H1 (cell line): ENCODE measurements around the gene RARA. TPM values are rescaled to one million over a fixed set of nuclear protein-coding genes. Genes with fewer than 3 reads are reported as not detected.
A peak's percentile ranks its signal among the peaks of the same experiment; 100 is the strongest.

Experiments
- CTCF ChIA-PET: fragments of 300-600 bp; sonication (Branson Sonifier 250); formaldehyde crosslinking; loops from one replicate; lab custom pipeline; 2021; ENCODE audit not compliant: partially characterized antibody; lab: Charles Lee
- POLR2A ChIA-PET: fragments of 300-600 bp; sonication (Branson Sonifier 250); formaldehyde crosslinking; loops from one replicate; lab custom pipeline; 2021; ENCODE audit warnings: inconsistent platforms; ENCODE audit not compliant: partially characterized antibody; lab: Charles Lee
- DNase-seq, 2 experiments: peaks; one replicate each; pipeline versions ENCODE4 v3.0.0 to v3.0.0-alpha.2; 2010 to 2022; ENCODE audit warnings: low spot score in 2 of 2, low read depth in 1 of 2, mixed read lengths in 1 of 2
- FAIRE-seq: peaks from 2 replicates; lab custom pipeline; 2011; peaks lifted over from hg19 to GRCh38; lab: Jason Lieb, UNC
- H2AFZ ChIP-seq: 2 replicates; pipeline ENCODE4 v1.8.1; 2012; ENCODE audit warnings: low read length, inconsistent platforms
- H2AK5ac ChIP-seq: 2 replicates; pipeline ENCODE4 v1.6.1; 2013; ENCODE audit warnings: low read depth, low read length
- H2BK120ac ChIP-seq: replicated peaks from 2 replicates; pipeline ENCODE3; 2013; ENCODE audit warnings: low read depth, low read length, inconsistent platforms
- H2BK12ac ChIP-seq: 2 replicates; pipeline ENCODE4 v1.6.1; 2013; ENCODE audit warnings: low read depth, low read length
- H2BK15ac ChIP-seq: 2 replicates; pipeline ENCODE4 v1.6.1; 2013; ENCODE audit warnings: low read length
- H2BK20ac ChIP-seq: 2 replicates; pipeline ENCODE4 v1.6.1; 2013; ENCODE audit warnings: low read length
- H2BK5ac ChIP-seq: 2 replicates; pipeline ENCODE4 v1.6.1; 2013; ENCODE audit warnings: low read depth, low read length
- H3K14ac ChIP-seq: 2 replicates; pipeline ENCODE4 v1.6.1; 2013; ENCODE audit warnings: inconsistent platforms; ENCODE audit not compliant: insufficient read length
- H3K18ac ChIP-seq: 2 replicates; pipeline ENCODE4 v1.6.1; 2013; ENCODE audit warnings: low read length; ENCODE audit errors: extremely low read depth
- H3K23ac ChIP-seq: 2 replicates; pipeline ENCODE4 v1.6.1; 2013; ENCODE audit warnings: inconsistent platforms; ENCODE audit not compliant: insufficient read length
- H3K23me2 ChIP-seq: 2 replicates; pipeline ENCODE4 v1.6.1; 2013; ENCODE audit warnings: low read depth, low read length
- H3K27ac ChIP-seq: 2 replicates; pipeline ENCODE4 v1.6.1; 2011; ENCODE audit warnings: low read depth, low read length, inconsistent platforms
- H3K27me3 ChIP-seq, 4 experiments: replicated peaks in 1 of 4; 1 replicate in 1 of 4; 2 replicates in 3 of 4; pipeline versions ENCODE4 v1.6.1 to v1.8.1; 2011 to 2013; ENCODE audit warnings: low read length in 3 of 4, mild to moderate bottlenecking in 3 of 4, inconsistent platforms in 2 of 4, mixed read lengths in 2 of 4, moderate library complexity in 1 of 4; ENCODE audit not compliant: control insufficient read depth in 3 of 4, insufficient read depth in 3 of 4; ENCODE audit errors: extremely low read depth in 1 of 4
- H3K36me3 ChIP-seq, 4 experiments: 2 replicates each; pipeline versions ENCODE4 v1.6.1 to v1.8.1; 2011 to 2013; ENCODE audit warnings: mild to moderate bottlenecking in 4 of 4, low read length in 3 of 4, moderate library complexity in 2 of 4, control low read depth in 1 of 4, inconsistent platforms in 1 of 4; ENCODE audit not compliant: insufficient read depth in 4 of 4, control insufficient read depth in 2 of 4
- H3K4ac ChIP-seq: replicated peaks from 2 replicates; pipeline ENCODE3; 2013; ENCODE audit warnings: low read length, low read depth, mixed read lengths, inconsistent platforms; ENCODE audit not compliant: insufficient read length
- H3K4me1 ChIP-seq, 4 experiments: replicated peaks in 1 of 4; 1 replicate in 1 of 4; 2 replicates in 3 of 4; pipeline versions ENCODE4 v1.6.1 to v1.8.1; 2011 to 2013; ENCODE audit warnings: low read length in 3 of 4, inconsistent platforms in 2 of 4, mixed read lengths in 1 of 4; ENCODE audit not compliant: insufficient read depth in 4 of 4, control insufficient read depth in 3 of 4
- H3K4me2 ChIP-seq, 2 experiments: 2 replicates each; pipeline versions ENCODE4 v1.6.1 to v1.8.1; 2011 to 2013; ENCODE audit warnings: low read depth in 2 of 2, low read length in 2 of 2, control low read depth in 1 of 2, inconsistent platforms in 1 of 2, mild to moderate bottlenecking in 1 of 2; ENCODE audit not compliant: insufficient read depth in 1 of 2
- H3K4me3 ChIP-seq, 4 experiments: fragments of 200-600, 300-600 bp in 1 of 4; sonication (generic), shearing (Covaris generic), sonication (Bioruptor Twin) in 1 of 4; 2 replicates each; pipeline versions ENCODE4 v1.5.1 to v1.8.1; 2011 to 2016; ENCODE audit warnings: low read length in 4 of 4, low read depth in 3 of 4, control low read depth in 2 of 4, inconsistent platforms in 2 of 4, mild to moderate bottlenecking in 2 of 4, mixed read lengths in 1 of 4, moderate library complexity in 1 of 4; ENCODE audit not compliant: insufficient read depth in 2 of 4; ENCODE audit errors: extremely low read depth in 1 of 4
- H3K56ac ChIP-seq: replicated peaks from 2 replicates; pipeline ENCODE3; 2013; ENCODE audit warnings: low read depth, mild to moderate bottlenecking, mixed read lengths, low read length, inconsistent platforms; ENCODE audit not compliant: insufficient read length
- H3K79me1 ChIP-seq: 2 replicates; pipeline ENCODE4 v1.6.1; 2013; ENCODE audit warnings: low read depth, low read length, control low read depth
- H3K79me2 ChIP-seq, 2 experiments: 2 replicates each; pipeline versions ENCODE4 v1.6.1 to v1.8.1; 2012 to 2013; ENCODE audit warnings: low read length in 2 of 2, mild to moderate bottlenecking in 2 of 2, inconsistent platforms in 1 of 2; ENCODE audit not compliant: insufficient read depth in 2 of 2, control insufficient read depth in 1 of 2
- H3K9ac ChIP-seq, 4 experiments: replicated peaks in 1 of 4; 1 replicate in 1 of 4; 2 replicates in 3 of 4; pipeline versions ENCODE4 v1.6.1 to v1.8.1; 2011 to 2013; ENCODE audit warnings: low read depth in 3 of 4, low read length in 3 of 4, control low read depth in 2 of 4, mild to moderate bottlenecking in 2 of 4, moderate library complexity in 2 of 4, inconsistent platforms in 1 of 4; ENCODE audit errors: extremely low read depth in 1 of 4
- H3K9me3 ChIP-seq, 2 experiments: 2 replicates each; pipeline versions ENCODE4 v1.6.1 to v1.8.1; 2012 to 2013; ENCODE audit warnings: mild to moderate bottlenecking in 2 of 2, moderate library complexity in 2 of 2, control low read depth in 1 of 2, inconsistent platforms in 1 of 2, low read depth in 1 of 2, low read length in 1 of 2, mixed read lengths in 1 of 2; ENCODE audit not compliant: insufficient read depth in 2 of 2
- H4K20me1 ChIP-seq, 2 experiments: replicated peaks in 1 of 2; 2 replicates each; pipeline versions ENCODE3 to v1.8.1; 2011 to 2013; ENCODE audit warnings: inconsistent platforms in 2 of 2, low read length in 2 of 2, mild to moderate bottlenecking in 1 of 2; ENCODE audit not compliant: insufficient read depth in 2 of 2, control insufficient read depth in 1 of 2
- H4K5ac ChIP-seq: 2 replicates; pipeline ENCODE4 v1.6.1; 2013; ENCODE audit warnings: low read length, low read depth, mixed read lengths, inconsistent platforms; ENCODE audit not compliant: insufficient read length
- H4K8ac ChIP-seq: 2 replicates; pipeline ENCODE4 v1.8.0; 2013; ENCODE audit warnings: mild to moderate bottlenecking, moderate library complexity, low read length, inconsistent platforms; ENCODE audit not compliant: insufficient read depth; ENCODE audit errors: extremely low read depth
- H4K91ac ChIP-seq: replicated peaks from 2 replicates; pipeline ENCODE3; 2013; ENCODE audit warnings: low read length, mixed read lengths, inconsistent platforms; ENCODE audit not compliant: insufficient read length
- CREB1 ChIP-seq: IDR thresholded peaks from 2 replicates; pipeline ENCODE4 v1.6.1; 2012; ENCODE audit warnings: inconsistent platforms
- EP300 ChIP-seq, 2 experiments: IDR thresholded peaks; 1 replicate in 1 of 2; 2 replicates in 1 of 2; pipeline ENCODE4 v1.6.1; 2011 to 2012; ENCODE audit warnings: low read depth in 2 of 2, low read length in 2 of 2, mild to moderate bottlenecking in 2 of 2, borderline replicate concordance in 1 of 2, inconsistent platforms in 1 of 2, moderate library complexity in 1 of 2
- MAFK ChIP-seq: IDR thresholded peaks from 2 replicates; pipeline ENCODE4 v1.6.1; 2012; ENCODE audit warnings: low read depth, mild to moderate bottlenecking, improper control_type of control experiment, low read length
- POLR2AphosphoS5 ChIP-seq: IDR thresholded peaks from 2 replicates; pipeline ENCODE4 v1.6.1; 2011; ENCODE audit warnings: low read depth, low read length
- WGBS, 2 experiments: shearing (Covaris generic) in 1 of 2; methylation state at CpG; one replicate each; pipeline versions ENCODE4 v1.1.6 to v1.1.7; 2013 to 2015; ENCODE audit warnings: low lambda C conversion rate in 2 of 2, mixed read lengths in 2 of 2, inconsistent platforms in 1 of 2, low coverage in 1 of 2, missing lambda C conversion rate in 1 of 2; ENCODE audit not compliant: insufficient replicate concordance in 2 of 2, insufficient coverage in 1 of 2, insufficient read length in 1 of 2; ENCODE audit errors: extremely low coverage in 1 of 2, missing lambda C conversion rate in 1 of 2; 5-methylcytosine and 5-hydroxymethylcytosine counted together
- polyA plus RNA-seq, 7 experiments: library from polyadenylated mRNA; depleted of rRNA in 3 of 7; stranded (reverse) in 5 of 7; unstranded in 2 of 7; fragments of >200 nt in 5 of 7; fragments of 200-250 nt in 2 of 7; gene quantifications; 1 replicate in 5 of 7; 2 replicates in 1 of 7; 4 replicates in 1 of 7; pipeline versions ENCODE4 v1.2.1 to v1.2.3, GENCODE V29; 2011 to 2013; ENCODE audit warnings: missing spikeins in 2 of 7, mixed read lengths in 2 of 7
- total RNA-seq: library from RNA; stranded (reverse); fragmentation: NEBNext Ultra II Directional; extraction: Animal tissue kit (Norgen Biotek cat#: 25700); gene quantifications from 2 replicates; pipeline ENCODE4 v1.2.1, GENCODE V29; 2021

RARA gene
- total and polyA plus RNA-seq, 2 of the 8 experiments (the other 6 are each of a cell fraction or from before 2014, with no cell fraction given): 4.4 to 16.5 TPM

DNA sequence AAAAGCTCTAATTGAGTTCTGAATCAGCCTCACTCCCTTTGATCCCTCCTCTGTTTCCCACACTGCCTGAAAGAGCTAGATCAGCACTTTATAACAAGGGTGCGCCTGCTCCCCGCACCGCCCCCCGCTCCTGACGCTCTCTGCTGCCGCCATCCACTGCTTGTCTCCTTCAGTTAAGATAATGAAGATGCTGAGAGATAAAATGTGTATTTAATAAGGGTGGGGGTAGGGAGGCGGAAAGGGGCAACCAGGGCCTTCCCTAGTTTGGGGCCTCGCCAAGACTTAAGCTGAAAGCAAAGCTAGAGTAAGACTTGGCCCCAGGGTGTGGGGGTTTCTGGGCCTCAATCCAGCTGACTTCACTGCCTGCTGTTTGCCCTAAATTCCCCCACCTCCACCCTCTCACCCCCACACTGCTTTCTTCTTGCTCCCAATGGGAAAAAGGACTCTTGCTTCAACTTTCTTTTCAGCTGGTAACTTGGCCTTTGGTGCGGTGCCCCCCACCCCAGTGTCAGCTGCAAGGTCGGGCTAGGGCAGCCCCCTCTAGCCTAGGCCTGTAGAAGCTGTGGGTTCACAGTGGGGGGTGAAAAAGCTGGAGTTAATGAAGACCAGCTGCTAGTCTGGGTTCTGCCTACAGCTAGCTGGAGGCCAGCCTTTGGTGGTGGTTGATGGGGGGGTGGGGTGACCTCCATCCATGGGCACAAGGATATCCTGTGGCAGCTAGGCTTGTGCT is 1.8 kb upstream of the RARA start:
- H3K36me3 ChIP-seq: peaks cover 9 to 22% (median 21%) of the 10 kb centered on the region in 4 experiments
- H2BK20ac ChIP-seq: no peak overlapping the region
- peak overlapping the region in 2 of 4 experiments; percentile 12 to 29; a peak in 2 of 8 replicates for H3K4me3 ChIP-seq
- no peak overlapping the region for H2BK12ac ChIP-seq
- H3K18ac ChIP-seq: peak overlapping the region; percentile 19; the same call in 1 of the 2 replicates
- peak overlapping the region; percentile 44 to 45 for H3K4me2 ChIP-seq
- no peaks in the 10 kb centered on the region for H3K79me1 ChIP-seq
- H3K14ac ChIP-seq: no peak overlapping the region
- no peak overlapping the region for H3K4ac ChIP-seq
- H4K8ac ChIP-seq: no peak overlapping the region
- TF ChIP-seq MAFK: peak; percentile 87
- TF ChIP-seq POLR2AphosphoS5: peak; percentile 24; the same call in 1 of the 2 replicates
- TF ChIP-seq CREB1: peak; percentile 12; the same call in 1 of the 2 replicates
- TF ChIP-seq EP300 (IDR thresholded peaks at IDR 0.05; ENCODE audit: borderline replicate concordance in 1 of 2, low read depth in 2 of 2, low read length in 2 of 2): no peak
- TF ChIP-seq, all 59 proteins: peak for 3
- Histone ChIP-seq H3K56ac (no peak overlapping the region), H2BK120ac (no peak overlapping the region), H4K91ac (no peak overlapping the region), H4K20me1 (peaks cover 10 to 11% of the 10 kb centered on the region in 2 experiments), H3K9me3 (no peaks in the 10 kb centered on the region), H2BK15ac (no peak overlapping the region), H2BK5ac (no peak overlapping the region; the same call in 1 of the 2 replicates), H3K4me1 (peaks cover 18 to 30% (median 21%) of the 10 kb centered on the region in 4 experiments), H3K23me2 (no peaks in the 10 kb centered on the region; the same call in 1 of the 2 replicates), H4K5ac (no peak overlapping the region), H3K23ac (no peak overlapping the region), H3K79me2 (peaks cover 0 to 3% of the 10 kb centered on the region in 2 experiments; a peak in 1 of 4 replicates), H2AK5ac (no peak overlapping the region; the same call in 1 of the 2 replicates), H2AFZ (no peak overlapping the region), H3K27ac (no peak overlapping the region), H3K27me3 (peaks cover 0 to 1% (median 0%) of the 10 kb centered on the region in 4 experiments; a peak in 2 of 7 replicates), H3K9ac (no peak overlapping the region; a peak in 1 of 7 replicates)
- CTCF ChIA-PET: interaction anchor here (0.8 to 39.2 kb wide), 19 partner anchors 9 to 226 kb away, joined by 3 to 1198 read pairs (median 4); partner anchors contain the start of genes GJD3 and TOP2A
- DNase-seq (no peak), FAIRE-seq (no peak)
- POLR2A ChIA-PET: interaction anchor here (0.5 to 31.2 kb wide), 13 partner anchors 1 to 289 kb away, joined by 3 to 570 read pairs (median 5); partner anchors contain the start of genes CDC6, GJD3, RARA and WIPF2
- 21% methylated on average over 10 of the region's 10 CpGs; no CpG with 5 or more reads in 1 of the 2 experiments for WGBS, 2 experiments
